Measurements from ENCODE around the gene POLR2M. TPM values are rescaled to one million over a fixed set of nuclear protein-coding genes. Genes with fewer than 3 reads are reported as not detected.
A peak's percentile ranks its signal among the peaks of the same experiment; 100 is the strongest.

POLR2M gene
- total and polyA plus RNA-seq, 5 donors from 2014 or later = 53.6 to 85.5 (median 65.4) TPM

- H3K36me3 Mint-ChIP-seq = peaks cover 3% of the 10 kb centered on the region
- Histone ChIP-seq H3K27ac (ENCODE audit: insufficient read depth, low read length, poor library complexity, severe bottlenecking) (no peak overlapping the region), H3K36me3 (ENCODE audit: control insufficient read depth, insufficient read depth, low read length) (no peaks in the 10 kb centered on the region), H3K27me3 (ENCODE audit: control insufficient read depth, insufficient read depth, low read length) (peaks cover 20% of the 10 kb centered on the region), H3K4me3 (ENCODE audit: low read depth, low read length) (no peak overlapping the region), H3K4me1 (ENCODE audit: control insufficient read depth, insufficient read depth, low read length, poor library complexity, severe bottlenecking) (no peaks in the 10 kb centered on the region), H3K9me3 (ENCODE audit: control insufficient read depth in 2 of 2, low read length in 2 of 2) (no peaks in the 10 kb centered on the region)
- ATAC-seq (ENCODE audit: low read depth in 2 of 2) = no peak
- DNase-seq = no peak
- peaks cover 50% of the 10 kb centered on the region for H3K27me3 Mint-ChIP-seq
- no peak overlapping the region for H3K4me3 Mint-ChIP-seq
- H3K4me1 Mint-ChIP-seq = no peaks in the 10 kb centered on the region
- H3K9me3 Mint-ChIP-seq = peaks cover 0 to 1% (median 0%) of the 10 kb centered on the region in 7 donors
- no peak overlapping the region for H3K27ac Mint-ChIP-seq
Observed at GRCh38 chr15:57694279-57694678, 12.2 kb upstream of the POLR2M start.

GRCh38 chr15:57696146-57696545, 10.4 kb upstream of the POLR2M start:
- no peaks in the 10 kb centered on the region for H3K36me3 ChIP-seq (ENCODE audit: control insufficient read depth, insufficient read depth, low read length)
- no peak for DNase-seq
- Mint-ChIP-seq H3K9me3 (peaks cover 0 to 1% (median 0%) of the 10 kb centered on the region in 7 donors), H3K4me3 (no peak overlapping the region), H3K27me3 (peaks cover 62% of the 10 kb centered on the region), H3K4me1 (no peaks in the 10 kb centered on the region), H3K27ac (no peak overlapping the region), H3K36me3 (peaks cover 3% of the 10 kb centered on the region)
- no peak overlapping the region for H3K4me3 ChIP-seq (ENCODE audit: low read depth, low read length)
- no peaks in the 10 kb centered on the region for H3K9me3 ChIP-seq (ENCODE audit: control insufficient read depth in 2 of 2, low read length in 2 of 2)
- no peak for ATAC-seq (ENCODE audit: low read depth in 2 of 2)
- peaks cover 21% of the 10 kb centered on the region for H3K27me3 ChIP-seq (ENCODE audit: control insufficient read depth, insufficient read depth, low read length)
- no peaks in the 10 kb centered on the region for H3K4me1 ChIP-seq (ENCODE audit: control insufficient read depth, insufficient read depth, low read length, poor library complexity, severe bottlenecking)
- H3K27ac ChIP-seq (ENCODE audit: insufficient read depth, low read length, poor library complexity, severe bottlenecking) = no peak overlapping the region

- Mint-ChIP-seq H3K36me3 (peaks cover 3% of the 10 kb centered on the region), H3K9me3 (peaks cover 0 to 1% (median 0%) of the 10 kb centered on the region in 7 donors), H3K27me3 (peaks cover 69% of the 10 kb centered on the region), H3K4me1 (no peaks in the 10 kb centered on the region), H3K27ac (no peak overlapping the region), H3K4me3 (no peak overlapping the region)
- no peak overlapping the region for H3K27ac ChIP-seq (ENCODE audit: insufficient read depth, low read length, poor library complexity, severe bottlenecking)
- peaks cover 26% of the 10 kb centered on the region for H3K27me3 ChIP-seq (ENCODE audit: control insufficient read depth, insufficient read depth, low read length)
- DNase-seq (no peak), ATAC-seq (ENCODE audit: low read depth in 2 of 2) (no peak)
- no peaks in the 10 kb centered on the region for H3K36me3 ChIP-seq (ENCODE audit: control insufficient read depth, insufficient read depth, low read length)
- H3K4me1 ChIP-seq (ENCODE audit: control insufficient read depth, insufficient read depth, low read length, poor library complexity, severe bottlenecking) = no peaks in the 10 kb centered on the region
- H3K4me3 ChIP-seq (ENCODE audit: low read depth, low read length) = no peak overlapping the region
- no peaks in the 10 kb centered on the region for H3K9me3 ChIP-seq (ENCODE audit: control insufficient read depth in 2 of 2, low read length in 2 of 2)
Observed at GRCh38 chr15:57697588-57697987, 8.9 kb upstream of the POLR2M start.

GRCh38 chr15:57698243-57698642, 8.3 kb upstream of the POLR2M start:
- peaks cover under 1% of the 10 kb centered on the region for H3K4me1 ChIP-seq (ENCODE audit: control insufficient read depth, insufficient read depth, low read length, poor library complexity, severe bottlenecking)
- H3K9me3 Mint-ChIP-seq = peaks cover 0 to 1% (median 0%) of the 10 kb centered on the region in 7 donors
- H3K4me3 Mint-ChIP-seq = no peak overlapping the region
- DNase-seq = no peak
- peaks cover 66% of the 10 kb centered on the region for H3K27me3 Mint-ChIP-seq
- H3K36me3 Mint-ChIP-seq = peaks cover 3% of the 10 kb centered on the region
- H3K27me3 ChIP-seq (ENCODE audit: control insufficient read depth, insufficient read depth, low read length) = peaks cover 26% of the 10 kb centered on the region
- H3K9me3 ChIP-seq (ENCODE audit: control insufficient read depth in 2 of 2, low read length in 2 of 2) = no peaks in the 10 kb centered on the region
- H3K27ac ChIP-seq (ENCODE audit: insufficient read depth, low read length, poor library complexity, severe bottlenecking) = no peak overlapping the region
- H3K4me3 ChIP-seq (ENCODE audit: low read depth, low read length) = no peak overlapping the region
- H3K27ac Mint-ChIP-seq = no peak overlapping the region
- H3K4me1 Mint-ChIP-seq = peaks cover under 1 to 6% (median 4%) of the 10 kb centered on the region in 4 donors
- no peak for ATAC-seq (ENCODE audit: low read depth in 2 of 2)
- H3K36me3 ChIP-seq (ENCODE audit: control insufficient read depth, insufficient read depth, low read length) = no peaks in the 10 kb centered on the region

GRCh38 chr15:57698991-57699390, 7.5 kb upstream of the POLR2M start:
- H3K27ac ChIP-seq (ENCODE audit: insufficient read depth, low read length, poor library complexity, severe bottlenecking) = no peak overlapping the region
- H3K27me3 Mint-ChIP-seq = peaks cover 61% of the 10 kb centered on the region
- peaks cover 3% of the 10 kb centered on the region for H3K36me3 Mint-ChIP-seq
- no peaks in the 10 kb centered on the region for H3K9me3 ChIP-seq (ENCODE audit: control insufficient read depth in 2 of 2, low read length in 2 of 2)
- H3K4me3 Mint-ChIP-seq = no peak overlapping the region
- H3K4me3 ChIP-seq (ENCODE audit: low read depth, low read length) = no peak overlapping the region
- H3K27ac Mint-ChIP-seq = no peak overlapping the region
- DNase-seq (no peak), ATAC-seq (ENCODE audit: low read depth in 2 of 2) (no peak)
- peaks cover 0 to 1% (median 0%) of the 10 kb centered on the region in 7 donors for H3K9me3 Mint-ChIP-seq
- H3K4me1 ChIP-seq (ENCODE audit: control insufficient read depth, insufficient read depth, low read length, poor library complexity, severe bottlenecking) = peaks cover 8% of the 10 kb centered on the region
- peaks cover 22% of the 10 kb centered on the region for H3K27me3 ChIP-seq (ENCODE audit: control insufficient read depth, insufficient read depth, low read length)
- H3K36me3 ChIP-seq (ENCODE audit: control insufficient read depth, insufficient read depth, low read length) = no peaks in the 10 kb centered on the region
- peaks cover 7 to 14% (median 9%) of the 10 kb centered on the region in 4 donors for H3K4me1 Mint-ChIP-seq

GRCh38 chr15:57703387-57703786, 3.1 kb upstream of the POLR2M start:
- no peaks in the 10 kb centered on the region for H3K36me3 ChIP-seq (ENCODE audit: control insufficient read depth, insufficient read depth, low read length)
- H3K4me3 ChIP-seq (ENCODE audit: low read depth, low read length) = peak overlapping the region; percentile 41
- H3K4me1 ChIP-seq (ENCODE audit: control insufficient read depth, insufficient read depth, low read length, poor library complexity, severe bottlenecking) = peaks cover 31% of the 10 kb centered on the region
- peaks cover 12% of the 10 kb centered on the region for H3K27me3 ChIP-seq (ENCODE audit: control insufficient read depth, insufficient read depth, low read length)
- H3K27ac Mint-ChIP-seq = peak overlapping the region; percentile 9 to 97 (median 83)
- peak overlapping the region; percentile 7 to 65 (median 58) for H3K4me3 Mint-ChIP-seq
- peaks cover 0 to 6% (median 0%) of the 10 kb centered on the region in 7 donors for H3K9me3 Mint-ChIP-seq
- H3K4me1 Mint-ChIP-seq = peaks cover 19 to 48% (median 27%) of the 10 kb centered on the region in 4 donors
- no peak overlapping the region for H3K27ac ChIP-seq (ENCODE audit: insufficient read depth, low read length, poor library complexity, severe bottlenecking)
- H3K36me3 Mint-ChIP-seq = no peaks in the 10 kb centered on the region
- peaks cover 24% of the 10 kb centered on the region for H3K27me3 Mint-ChIP-seq
- peak in 2 of 3 donors; percentile 56 to 57 for DNase-seq
- no peaks in the 10 kb centered on the region for H3K9me3 ChIP-seq (ENCODE audit: control insufficient read depth in 2 of 2, low read length in 2 of 2)
- no peak for ATAC-seq (ENCODE audit: low read depth in 2 of 2)

- Histone ChIP-seq H3K27me3 (ENCODE audit: control insufficient read depth, insufficient read depth, low read length) (peaks cover 6% of the 10 kb centered on the region), H3K36me3 (ENCODE audit: control insufficient read depth, insufficient read depth, low read length) (peaks cover 9% of the 10 kb centered on the region), H3K4me1 (ENCODE audit: control insufficient read depth, insufficient read depth, low read length, poor library complexity, severe bottlenecking) (peaks cover 37% of the 10 kb centered on the region), H3K27ac (ENCODE audit: insufficient read depth, low read length, poor library complexity, severe bottlenecking) (no peak overlapping the region), H3K4me3 (ENCODE audit: low read depth, low read length) (no peak overlapping the region), H3K9me3 (ENCODE audit: control insufficient read depth in 2 of 2, low read length in 2 of 2) (no peaks in the 10 kb centered on the region)
- ATAC-seq (ENCODE audit: low read depth in 2 of 2) (no peak), DNase-seq (no peak)
- peak overlapping the region; percentile 69 to 97 (median 79) for H3K27ac Mint-ChIP-seq
- H3K27me3 Mint-ChIP-seq = peaks cover 20% of the 10 kb centered on the region
- H3K4me3 Mint-ChIP-seq = peak overlapping the region in 3 of 4 donors; percentile 63 to 78 (median 65)
- peaks cover 0 to 6% (median 0%) of the 10 kb centered on the region in 7 donors for H3K9me3 Mint-ChIP-seq
- H3K36me3 Mint-ChIP-seq = peaks cover 2% of the 10 kb centered on the region
- H3K4me1 Mint-ChIP-seq = peaks cover 23 to 58% (median 35%) of the 10 kb centered on the region in 4 donors
Observed at GRCh38 chr15:57704441-57704840, 2.1 kb upstream of the POLR2M start.

GRCh38 chr15:57705746-57706404, 639 bp upstream of the POLR2M start:
- H3K27ac ChIP-seq (ENCODE audit: insufficient read depth, low read length, poor library complexity, severe bottlenecking) = peak overlapping the region; percentile 94
- ATAC-seq (ENCODE audit: low read depth in 2 of 2) (no peak), DNase-seq (peak in 1 of 3 donors; percentile 9)
- H3K36me3 Mint-ChIP-seq = peaks cover 11% of the 10 kb centered on the region
- no peaks in the 10 kb centered on the region for H3K9me3 ChIP-seq (ENCODE audit: control insufficient read depth in 2 of 2, low read length in 2 of 2)
- H3K27me3 ChIP-seq (ENCODE audit: control insufficient read depth, insufficient read depth, low read length) = peaks cover 4% of the 10 kb centered on the region
- peaks cover 0 to 6% (median 0%) of the 10 kb centered on the region in 7 donors for H3K9me3 Mint-ChIP-seq
- H3K4me1 ChIP-seq (ENCODE audit: control insufficient read depth, insufficient read depth, low read length, poor library complexity, severe bottlenecking) = peaks cover 42% of the 10 kb centered on the region
- peak overlapping the region; percentile 92 for H3K4me3 ChIP-seq (ENCODE audit: low read depth, low read length)
- peaks cover 11% of the 10 kb centered on the region for H3K27me3 Mint-ChIP-seq
- peaks cover 33 to 72% (median 47%) of the 10 kb centered on the region in 4 donors for H3K4me1 Mint-ChIP-seq
- H3K36me3 ChIP-seq (ENCODE audit: control insufficient read depth, insufficient read depth, low read length) = peaks cover 21% of the 10 kb centered on the region
- peak overlapping the region; percentile 88 to 97 (median 96) for H3K27ac Mint-ChIP-seq
- H3K4me3 Mint-ChIP-seq = peak overlapping the region; percentile 84 to 99 (median 91)
